Activated T-helper 1 cell treated with anti-CD3 and anti-CD28 coated beads, Interleukin-2, amount 50 U/mL, for 16 hours (primary cell): ENCODE data around the gene LCN6.

Experiments
- DNase-seq, 2 donors: peaks; one replicate each; pipeline ENCODE4 v3.0.0-alpha.2; 2020; ENCODE audit warnings: low read depth in 1 of 2, low spot score in 1 of 2

Gene LCN6

DNA sequence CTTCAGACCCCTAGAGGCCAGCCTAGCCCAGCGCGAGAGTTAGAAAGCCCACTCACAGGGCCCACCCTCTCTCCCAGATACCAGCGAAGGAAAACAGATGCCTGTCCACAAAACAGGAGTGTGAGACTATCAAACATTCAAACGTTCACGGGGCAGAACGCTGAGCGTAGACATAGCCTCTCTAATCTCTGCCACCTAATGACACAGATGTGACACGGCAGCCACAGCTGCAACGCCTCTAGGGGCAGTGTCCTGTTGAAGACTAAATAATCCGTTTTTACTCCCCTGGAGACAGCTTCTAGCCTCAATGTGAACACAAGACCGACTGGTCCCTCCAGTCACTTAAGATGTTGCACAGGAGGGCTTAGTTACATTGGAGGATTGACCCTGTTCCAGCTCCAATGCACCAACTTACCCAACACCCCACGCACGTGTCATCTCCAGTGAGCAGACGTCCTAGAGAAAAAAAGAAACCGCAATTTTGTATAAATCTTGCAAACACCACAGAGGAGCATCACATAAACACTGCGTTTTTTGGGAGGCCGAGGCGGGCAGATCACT, 21.6 kb downstream of the LCN6 start:
- DNase-seq: no peak

DNA sequence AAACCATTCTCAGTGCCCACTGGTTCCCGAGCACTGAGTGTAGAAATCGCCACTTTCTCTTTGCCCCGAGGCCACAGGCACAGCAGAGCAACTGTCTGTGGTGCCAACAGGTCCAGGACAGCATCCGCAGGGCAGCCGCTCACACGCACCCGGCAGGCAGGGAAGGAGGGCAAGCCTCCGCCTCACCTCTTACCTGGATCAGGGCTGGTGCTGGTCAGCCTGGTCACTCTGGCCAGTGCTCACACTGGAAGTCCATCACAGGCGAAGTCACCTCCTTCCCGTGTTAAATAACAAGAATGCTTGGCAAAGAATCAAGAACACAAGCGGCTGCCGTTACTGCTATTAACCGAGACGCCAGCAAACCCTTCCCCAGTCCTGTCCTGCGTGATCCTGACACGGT, 22.2 kb downstream of the LCN6 start:
- DNase-seq: no peak

DNA sequence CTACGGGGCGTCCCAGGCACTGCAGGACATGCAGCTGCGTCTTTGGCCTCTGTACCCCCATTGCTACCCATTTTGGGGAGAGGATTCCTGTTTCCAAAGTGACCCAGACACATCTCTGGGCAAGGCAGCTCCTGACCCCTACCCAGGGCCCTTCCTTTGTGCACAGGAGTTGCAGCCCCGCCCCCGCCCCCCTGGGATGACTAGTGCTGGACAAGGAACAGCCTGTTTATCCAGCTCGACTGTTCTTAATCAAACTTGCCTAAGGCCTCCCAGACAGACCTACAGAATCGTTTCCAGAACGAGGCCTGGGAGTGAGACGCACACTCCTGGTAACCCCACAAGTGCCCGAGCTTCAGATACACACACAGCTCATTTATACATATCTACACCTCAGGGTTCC, 22.7 kb downstream of the LCN6 start:
- DNase-seq: no peak

DNA sequence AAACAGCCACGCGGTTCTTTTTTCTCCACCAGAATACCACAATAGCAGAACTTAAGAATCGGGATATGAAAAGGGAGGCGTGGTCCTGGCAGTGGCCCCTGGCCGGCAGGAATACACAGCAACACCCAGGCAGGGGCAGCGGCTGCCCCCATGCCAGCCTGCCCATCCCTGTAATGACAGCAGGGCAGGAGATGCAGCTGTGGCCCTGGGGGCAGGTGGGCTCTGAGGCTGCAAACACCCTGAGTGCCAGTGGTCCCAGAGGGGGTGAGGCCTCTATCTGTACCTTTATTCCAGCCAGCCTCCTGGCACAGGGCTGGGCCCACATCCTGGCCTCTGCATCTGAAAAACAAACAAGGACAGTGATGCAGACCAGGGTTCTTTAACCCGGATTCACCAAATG, 23.6 kb downstream of the LCN6 start:
- DNase-seq: no peak

DNA sequence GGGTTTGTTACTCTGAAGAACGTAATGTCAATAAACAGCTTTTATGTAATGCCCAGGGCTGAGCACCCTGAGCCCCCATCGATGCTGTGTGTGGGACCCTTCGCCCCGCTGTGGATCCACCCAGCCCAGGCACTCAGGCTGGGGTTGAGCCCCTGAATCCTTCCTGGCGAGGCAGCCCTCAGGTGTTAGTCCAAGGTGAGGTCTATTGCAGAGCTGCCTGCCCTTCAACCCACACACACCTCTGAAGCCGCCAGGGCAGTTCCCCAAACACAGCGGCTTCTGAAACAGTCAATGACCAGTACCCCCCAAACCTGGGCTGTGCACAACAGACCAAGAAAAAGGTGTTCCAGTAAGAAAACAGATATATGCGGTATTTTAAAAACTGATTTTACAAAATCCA, 24.3 kb downstream of the LCN6 start:
- DNase-seq: no peak

DNA sequence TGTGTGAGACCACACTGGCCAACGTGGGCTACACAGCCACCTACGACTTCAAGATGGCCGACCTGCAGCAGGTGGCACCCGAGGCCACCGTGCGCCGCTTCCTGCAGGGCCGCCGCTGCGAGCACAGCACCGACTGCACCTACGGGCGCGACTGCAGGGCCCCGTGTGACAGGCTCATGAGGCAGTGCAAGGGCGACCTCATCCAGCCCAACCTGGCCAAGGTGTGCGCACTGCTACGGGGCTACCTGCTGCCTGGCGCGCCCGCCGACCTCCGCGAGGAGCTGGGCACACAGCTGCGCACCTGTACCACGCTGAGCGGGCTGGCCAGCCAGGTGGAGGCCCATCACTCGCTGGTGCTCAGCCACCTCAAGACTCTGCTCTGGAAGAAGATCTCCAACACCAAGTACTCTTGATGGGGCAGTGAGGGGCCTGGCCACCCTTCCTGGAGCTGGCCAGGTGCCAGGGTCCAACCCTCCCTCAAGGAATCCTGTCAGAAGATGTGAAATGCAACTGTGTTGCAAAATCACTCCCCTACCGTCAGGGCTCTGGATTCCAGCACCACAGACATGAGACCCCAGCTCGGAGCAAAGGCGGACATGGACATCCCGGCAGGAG, 24.9 kb downstream of the LCN6 start:
- DNase-seq: no peak

DNA sequence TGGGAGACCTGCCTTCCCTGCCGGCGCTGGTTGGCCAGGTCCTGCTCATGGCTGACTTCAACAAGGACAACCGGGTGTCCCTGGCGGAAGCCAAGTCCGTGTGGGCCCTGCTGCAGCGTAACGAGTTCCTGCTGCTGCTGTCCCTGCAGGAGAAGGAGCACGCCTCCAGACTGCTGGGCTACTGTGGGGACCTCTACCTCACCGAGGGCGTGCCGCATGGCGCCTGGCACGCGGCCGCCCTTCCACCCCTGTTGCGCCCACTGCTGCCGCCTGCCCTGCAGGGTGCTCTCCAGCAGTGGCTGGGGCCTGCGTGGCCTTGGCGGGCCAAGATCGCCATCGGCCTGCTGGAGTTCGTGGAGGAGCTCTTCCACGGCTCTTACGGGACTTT, 25.4 kb downstream of the LCN6 start:
- no peak for DNase-seq

DNA sequence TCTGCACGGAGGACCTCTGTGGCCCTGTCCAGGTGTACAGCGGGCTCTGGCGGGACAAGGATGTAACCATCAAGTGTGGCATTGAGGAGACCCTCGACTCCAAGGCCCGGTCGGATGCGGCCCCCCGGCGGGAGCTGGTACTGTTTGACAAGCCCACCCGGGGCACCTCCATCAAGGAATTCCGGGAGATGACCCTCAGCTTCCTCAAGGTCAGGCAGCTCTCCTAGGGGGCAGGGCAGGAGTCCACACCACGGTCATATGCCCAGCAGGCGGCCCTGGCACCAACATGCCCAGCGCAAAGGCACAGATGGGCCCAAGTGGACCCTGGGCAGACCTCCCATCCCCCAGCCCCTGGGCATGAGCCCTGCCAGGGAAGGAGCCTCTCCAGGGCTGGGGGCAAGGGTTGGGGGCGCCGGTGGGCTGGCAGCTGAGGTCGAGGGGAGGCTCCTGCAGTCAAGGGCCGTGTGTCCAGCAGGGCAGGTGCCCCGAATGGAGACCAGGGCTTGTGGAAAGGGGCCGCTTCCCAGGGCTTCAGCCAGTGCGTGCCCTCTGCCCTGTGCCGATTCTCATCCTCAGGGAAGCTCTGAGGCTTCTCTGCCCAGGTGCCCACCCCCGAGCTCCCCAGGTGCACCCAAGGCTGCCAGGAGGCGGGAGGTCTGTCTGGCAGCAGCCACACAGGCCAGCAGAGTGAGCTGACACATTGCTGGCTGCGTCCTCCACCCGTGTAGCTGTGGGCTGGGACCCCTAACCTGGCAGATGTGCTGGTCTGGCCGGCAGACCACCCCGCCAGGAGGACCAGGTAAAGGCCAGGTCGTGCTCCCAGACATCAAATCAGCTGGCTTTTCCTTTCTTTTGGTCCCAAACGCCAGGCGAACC, 26.0 kb downstream of the LCN6 start:
- DNase-seq: no peak

DNA sequence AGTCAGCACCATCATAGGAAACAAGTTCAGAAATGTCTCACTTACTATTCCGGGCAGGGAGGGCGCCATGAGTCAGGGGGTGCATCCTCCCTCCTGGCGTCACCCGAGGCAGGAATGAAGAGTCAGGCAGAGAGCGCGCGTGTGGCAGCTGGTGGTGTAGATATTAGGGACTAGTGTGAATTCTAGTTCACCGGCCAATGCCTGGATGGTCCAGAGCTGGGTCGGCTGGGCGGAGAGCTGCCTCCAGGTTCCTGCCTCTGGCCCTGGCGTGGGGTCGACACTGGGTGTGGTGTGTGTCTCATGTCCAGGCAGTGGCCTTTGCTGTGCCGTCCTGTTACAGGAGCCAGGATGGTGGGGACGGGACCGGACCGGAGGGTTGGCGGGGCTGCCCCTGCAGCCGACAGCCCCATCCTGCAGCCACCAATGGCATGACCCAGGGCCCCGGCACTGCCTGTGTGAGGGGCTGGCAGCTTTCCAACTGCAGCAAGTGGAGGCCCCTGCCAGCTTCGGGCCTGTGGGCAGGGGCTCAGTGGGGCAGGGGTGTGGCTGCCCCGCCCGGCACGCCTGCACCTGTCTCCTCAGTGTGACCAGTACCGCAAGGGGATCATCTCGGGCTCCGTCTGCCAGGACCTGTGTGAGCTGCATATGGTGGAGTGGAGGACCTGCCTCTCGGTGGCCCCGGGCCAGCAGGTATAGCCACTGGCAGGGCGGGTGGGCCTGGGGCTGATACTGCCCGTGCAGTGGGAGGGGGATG, 26.8 kb downstream of the LCN6 start:
- DNase-seq: no peak

DNA sequence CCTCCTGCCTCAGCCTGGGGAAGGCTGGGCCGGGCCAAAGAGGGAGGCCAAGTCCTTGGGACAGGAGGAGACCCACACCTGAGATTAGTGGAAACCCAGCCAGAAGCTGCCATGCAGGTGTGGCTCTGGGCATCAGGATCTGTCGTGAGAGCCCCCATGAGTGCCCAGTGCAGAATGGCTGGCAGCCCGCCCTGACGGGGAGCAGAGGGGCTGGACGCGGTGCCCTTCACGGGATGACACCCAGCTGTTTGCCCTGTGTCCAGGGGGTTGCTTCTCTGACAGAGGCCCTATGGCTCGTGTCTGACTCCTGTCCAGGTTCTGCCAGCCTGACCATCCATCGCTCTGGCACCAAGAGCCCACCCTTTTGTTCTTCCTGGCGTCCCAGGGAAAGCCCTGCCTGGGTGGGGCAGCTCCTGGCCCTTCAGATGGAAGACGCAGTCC, 27.4 kb downstream of the LCN6 start:
- DNase-seq: no peak

DNA sequence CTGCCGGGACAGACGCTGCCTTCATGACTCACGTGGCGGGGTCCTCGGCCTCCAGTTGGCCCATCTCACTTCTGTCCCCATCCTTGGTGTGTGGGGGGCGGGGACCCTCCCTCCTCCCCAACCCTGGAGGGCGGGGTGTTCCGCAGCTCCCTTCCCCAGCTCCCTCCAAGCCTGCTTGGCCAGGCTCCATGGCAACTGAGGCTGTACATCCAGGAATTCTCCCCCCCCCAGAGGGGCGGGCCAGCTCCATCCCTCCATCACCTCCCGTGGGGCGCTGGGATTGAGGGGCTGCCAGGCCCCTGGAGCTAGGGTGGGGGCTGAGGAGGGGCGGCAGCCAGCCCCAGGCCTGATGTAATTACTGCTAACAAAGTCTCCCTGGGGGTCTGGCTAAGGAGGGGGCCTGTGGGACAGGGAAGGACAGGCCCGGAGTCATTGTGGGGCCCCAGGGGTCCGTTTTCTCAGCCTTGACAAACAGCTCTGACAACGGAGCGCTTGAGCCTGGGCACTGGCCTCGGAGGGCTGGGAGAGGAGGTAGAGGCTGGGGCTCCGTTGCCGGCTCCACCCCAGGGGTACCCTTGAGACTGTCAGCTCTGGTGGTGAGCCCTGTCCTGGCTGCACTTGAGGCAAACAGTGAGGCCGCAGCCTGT, 28.0 kb downstream of the LCN6 start:
- DNase-seq: no peak

DNA sequence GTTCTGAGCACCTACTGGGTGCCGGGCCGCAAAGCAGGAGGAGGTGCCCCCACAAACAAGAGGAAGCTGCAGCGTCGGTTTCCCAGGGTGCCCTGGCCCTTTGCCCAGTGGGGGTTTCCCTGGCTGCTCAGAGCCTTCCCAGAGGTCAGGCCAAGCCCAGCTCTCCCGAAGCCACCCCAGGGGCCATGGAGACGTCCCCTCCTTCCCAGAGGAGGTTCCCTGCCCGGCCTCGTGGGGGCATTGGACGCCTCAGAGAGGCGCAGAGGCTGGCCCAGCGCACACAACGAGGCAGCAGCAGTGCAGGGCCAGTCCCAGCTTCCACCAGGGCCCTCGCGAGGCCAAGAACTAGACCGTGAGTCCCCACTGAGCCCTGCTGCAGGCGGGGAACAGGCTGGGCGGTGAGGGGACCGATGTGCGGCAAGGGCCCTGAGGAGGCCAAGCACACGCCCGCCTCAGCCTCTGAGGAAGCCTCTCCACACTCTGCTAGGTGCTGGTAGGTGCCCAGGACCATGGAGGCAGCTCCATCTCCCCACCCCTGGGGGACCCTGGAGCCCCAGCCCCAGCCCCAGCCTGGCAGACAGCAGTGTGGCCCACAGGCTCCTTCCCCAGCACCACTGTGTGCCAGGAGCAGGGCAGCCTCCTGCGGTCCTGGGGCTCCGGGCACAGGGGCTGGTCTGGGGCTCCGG, 29.0 kb downstream of the LCN6 start:
- DNase-seq: no peak

DNA sequence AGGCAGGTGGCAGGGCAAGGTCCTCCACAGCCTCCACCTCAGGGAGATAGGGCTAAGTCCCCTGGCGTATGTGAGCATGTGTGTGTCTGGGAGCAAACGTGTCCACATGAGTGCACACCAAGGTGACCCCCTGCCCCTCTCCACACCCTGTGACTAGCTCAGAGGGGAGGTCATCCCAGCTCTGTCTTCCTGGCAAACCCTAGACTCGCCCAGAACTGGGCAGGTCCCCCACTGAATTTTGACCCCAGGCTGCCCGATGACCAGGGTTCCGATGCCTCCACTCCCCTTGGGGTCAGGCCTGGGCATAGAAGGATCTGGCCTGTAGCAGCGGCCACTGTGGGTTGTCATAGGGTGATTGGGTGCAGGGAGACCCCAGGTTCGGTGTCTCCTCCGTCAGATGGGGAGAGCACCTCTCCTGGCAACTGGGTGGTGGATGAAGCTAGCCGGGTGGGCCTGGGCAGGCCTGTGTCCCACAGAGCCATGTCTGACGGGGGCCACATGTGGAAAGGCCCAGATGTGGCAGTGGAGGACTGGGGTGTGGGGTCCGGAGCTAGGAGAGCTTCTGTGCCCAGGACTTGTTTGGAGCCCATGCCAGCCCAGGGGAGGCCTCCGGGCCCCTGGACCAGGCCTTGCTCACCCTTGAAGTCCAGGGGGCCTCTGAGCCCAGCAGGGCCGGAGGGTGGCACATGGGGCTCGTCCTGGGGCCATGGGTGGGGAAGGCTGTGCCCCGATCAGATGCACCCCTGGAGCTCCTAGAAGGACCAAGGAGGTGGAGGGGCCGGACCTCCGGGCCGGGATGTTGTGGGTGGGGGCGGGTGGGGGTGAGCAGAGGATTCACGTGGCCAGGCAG, 29.8 kb downstream of the LCN6 start:
- DNase-seq: no peak

DNA sequence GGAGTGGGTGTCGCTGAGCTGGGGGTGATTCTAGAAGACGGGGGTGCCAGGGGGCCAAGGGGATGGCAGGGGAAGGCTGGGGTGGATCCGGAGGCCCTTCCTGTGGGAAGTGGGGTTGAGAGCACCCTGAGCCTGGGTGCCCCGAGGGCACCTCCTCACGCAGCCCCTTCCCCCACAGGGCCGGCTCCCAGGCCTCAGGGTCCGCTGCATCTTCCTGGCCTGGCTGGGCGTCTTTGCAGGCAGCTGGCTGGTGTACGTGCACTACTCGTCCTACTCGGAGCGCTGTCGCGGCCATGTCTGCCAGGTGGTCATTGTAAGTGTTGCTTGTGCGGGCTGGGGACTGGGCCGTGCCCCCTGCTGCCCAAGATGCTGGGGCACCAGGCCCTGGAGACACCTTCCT, 30.9 kb downstream of the LCN6 start:
- DNase-seq: no peak

DNA sequence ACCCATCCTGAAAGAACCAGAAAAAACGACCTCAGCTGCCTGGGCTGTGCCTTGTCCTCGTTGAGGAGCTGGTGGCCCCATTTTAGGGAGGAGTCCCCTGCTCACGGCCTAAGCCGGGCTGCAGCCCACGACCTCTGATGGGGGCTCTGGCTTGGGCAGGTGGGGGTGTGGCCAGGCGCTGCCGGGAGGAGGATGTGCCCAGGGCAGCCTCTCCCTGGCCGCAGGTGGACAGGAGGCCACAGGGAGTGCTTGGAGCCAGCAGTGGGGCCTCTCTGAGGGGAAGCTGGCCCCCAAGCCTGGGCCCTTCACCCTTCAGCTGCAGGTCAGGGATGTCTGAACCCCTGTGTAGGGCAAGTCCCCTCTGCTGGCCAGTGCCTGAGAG, 33.4 kb downstream of the LCN6 start:
- no peak for DNase-seq

DNA sequence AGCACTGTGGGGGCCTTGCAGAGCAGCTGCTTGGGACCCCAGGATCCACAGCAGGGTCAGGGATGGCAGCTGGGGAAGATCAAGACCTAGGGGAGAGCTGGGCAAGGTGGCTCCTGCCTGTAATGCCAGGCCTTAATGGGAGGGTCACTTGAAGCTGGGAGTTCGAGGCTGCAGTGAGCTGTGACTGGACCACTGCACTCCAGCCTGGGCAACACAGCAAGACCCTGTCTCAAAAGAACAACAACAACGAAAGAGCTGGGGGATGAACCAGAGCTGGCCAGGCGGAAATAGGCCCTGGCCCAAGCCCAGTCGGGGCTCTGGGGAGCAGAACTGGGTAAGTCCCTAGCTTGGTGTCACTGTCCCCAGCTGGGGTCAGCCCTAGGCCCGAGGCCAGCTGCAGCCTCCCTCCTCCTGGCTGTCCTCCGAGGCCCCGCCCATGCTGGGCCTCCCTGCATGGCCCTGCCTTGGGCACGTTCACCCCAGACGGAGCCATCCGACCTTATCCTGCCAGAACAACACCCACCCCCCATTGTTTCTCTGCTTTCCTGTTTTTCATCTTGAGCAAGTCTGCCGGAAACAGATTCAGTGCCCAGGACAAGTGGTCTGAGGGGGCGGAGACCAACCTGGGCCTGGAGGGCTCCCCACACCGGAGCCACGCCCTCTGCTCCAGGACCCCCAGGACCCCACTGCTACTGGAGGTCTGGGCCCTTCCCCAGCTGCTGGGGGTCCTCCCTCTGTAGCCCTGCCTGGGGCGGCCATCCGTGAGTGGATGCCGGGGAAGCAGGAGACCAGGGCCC, 34.0 kb downstream of the LCN6 start:
- no peak for DNase-seq

DNA sequence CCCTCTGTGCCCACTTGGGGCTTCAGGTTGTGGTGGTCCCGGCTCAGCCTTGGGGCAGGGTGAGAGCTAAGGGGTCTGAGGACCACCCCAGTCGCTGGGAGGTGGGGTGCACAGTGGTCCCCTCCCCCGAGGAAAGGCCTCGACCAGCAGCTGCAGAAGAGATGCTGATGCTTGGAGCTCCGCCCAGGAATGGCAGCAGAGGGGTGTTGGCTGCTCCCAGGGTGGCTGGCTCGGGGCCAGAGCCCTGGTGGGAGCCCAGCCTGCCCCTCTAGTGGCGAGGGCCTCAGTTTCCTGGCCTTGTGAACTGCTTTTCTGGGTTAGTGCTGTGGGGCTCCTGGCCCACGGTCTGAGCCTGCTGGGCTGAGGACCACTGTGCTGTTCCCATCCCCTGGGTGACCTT, 34.8 kb downstream of the LCN6 start:
- no peak for DNase-seq

DNA sequence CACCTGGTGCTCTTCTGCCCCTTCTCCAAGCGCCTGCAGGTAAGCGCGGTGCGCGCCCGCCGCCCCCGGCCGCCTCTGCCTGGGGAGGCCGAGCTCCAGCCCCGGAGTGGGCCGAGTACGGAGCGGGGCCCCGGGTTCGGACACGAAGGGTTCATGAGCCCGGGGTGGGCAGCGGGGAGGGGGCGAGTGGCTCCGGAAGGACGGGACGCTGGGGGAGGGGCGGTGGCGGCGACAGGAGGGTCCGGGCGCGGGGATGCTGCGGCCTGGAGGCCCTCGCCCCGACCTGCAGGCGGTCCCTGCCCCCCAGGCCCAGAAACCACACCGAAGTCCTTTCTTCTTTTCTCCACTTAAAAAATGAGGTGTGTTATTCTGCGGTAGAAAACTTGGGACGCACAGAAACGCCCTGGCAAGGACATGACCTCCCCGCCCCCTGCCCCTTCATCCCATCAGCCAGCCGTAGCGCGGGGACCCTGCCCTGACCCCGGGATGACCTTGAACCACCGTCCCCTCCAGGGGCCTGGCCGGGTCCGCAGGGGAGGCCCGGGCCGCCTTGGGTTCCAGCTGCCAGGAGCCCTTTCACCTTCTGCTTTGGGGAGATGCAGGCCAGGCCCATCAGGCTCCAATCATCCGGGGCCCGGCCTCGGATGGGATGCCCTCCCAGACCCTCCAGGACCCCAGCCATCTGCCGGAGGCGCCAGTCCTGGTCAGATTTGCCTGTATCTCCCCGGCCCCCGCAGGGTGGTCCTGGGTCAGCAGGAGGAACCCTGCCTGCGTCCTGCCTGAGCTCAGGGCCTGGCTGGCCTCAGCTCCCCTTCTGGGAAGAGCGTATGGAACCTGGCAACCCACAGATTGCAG, 35.4 kb downstream of the LCN6 start:
- no peak for DNase-seq
